ENCODE data around the gene ETV7.
A peak's percentile ranks its signal among the peaks of the same experiment; 100 is the strongest.
"Not testable (repeated sequence)": the region's sequence is repeated elsewhere in the genome, so short reads cannot be mapped to it uniquely, and the experiment has no call there.

ETV7 gene

GRCh38 chr6:36382976-36383375 lies 4.5 kb downstream of the ETV7 start:
- DNase-seq, result no peak

GRCh38 chr6:36381502-36382389 lies 5.7 kb downstream of the ETV7 start:
- no peak for DNase-seq

GRCh38 chr6:36380166-36380565 lies 7.3 kb downstream of the ETV7 start:
- DNase-seq, result no peak

- DNase-seq, result no peak
Observed at GRCh38 chr6:36378936-36379335, 8.5 kb downstream of the ETV7 start.

- DNase-seq, result no peak
Observed at GRCh38 chr6:36378243-36378920, 9.1 kb downstream of the ETV7 start.

GRCh38 chr6:36377594-36377993 lies 9.9 kb downstream of the ETV7 start:
- no peak for DNase-seq

GRCh38 chr6:36376742-36377141 lies 10.7 kb downstream of the ETV7 start:
- no peak for DNase-seq

- DNase-seq, result no peak
Observed at GRCh38 chr6:36376183-36376582, 11.3 kb downstream of the ETV7 start.

- no peak for DNase-seq
Observed at GRCh38 chr6:36375644-36376155, 11.8 kb downstream of the ETV7 start.

GRCh38 chr6:36374972-36375371 lies 12.5 kb downstream of the ETV7 start:
- no peak for DNase-seq

GRCh38 chr6:36374194-36374593 lies 13.3 kb downstream of the ETV7 start:
- DNase-seq, result no peak

- no peak for DNase-seq
Observed at GRCh38 chr6:36373368-36374019, 14.0 kb downstream of the ETV7 start.

GRCh38 chr6:36372088-36372487 lies 15.4 kb downstream of the ETV7 start:
- DNase-seq, result no peak

GRCh38 chr6:36371211-36371610 lies 16.3 kb downstream of the ETV7 start:
- no peak for DNase-seq

GRCh38 chr6:36370638-36371037 lies 16.8 kb downstream of the ETV7 start:
- no peak for DNase-seq

- peak; percentile 38 for DNase-seq
Observed at GRCh38 chr6:36368921-36369865, 18.3 kb downstream of the ETV7 start.

GRCh38 chr6:36368421-36368820 lies 19.0 kb downstream of the ETV7 start:
- no peak for DNase-seq

GRCh38 chr6:36367743-36368142 lies 19.7 kb downstream of the ETV7 start:
- DNase-seq, result no peak

- no peak for DNase-seq
Observed at GRCh38 chr6:36364669-36365479, 22.6 kb downstream of the ETV7 start.

GRCh38 chr6:36364061-36364635 lies 23.3 kb downstream of the ETV7 start:
- not testable (repeated sequence) for DNase-seq

- not testable (repeated sequence) for DNase-seq
Observed at GRCh38 chr6:36363371-36363752, 24.1 kb downstream of the ETV7 start.

Data from SHP77 treated with DMSO at 0.1 percent for 48 hours (cell line).